RKO (cell line): Measurements from ENCODE around the gene LAMB2.

Source experiments
- DNase-seq: peaks from one replicate; pipeline ENCODE4 v3.0.0-alpha.2; 2016; ENCODE audit warnings: low spot score

Gene LAMB2

GRCh38 chr3:49132437-49133225, at the start of gene LAMB2:
LAMB2 (minus strand) TSS chr3:49133050; CDS start chr3:49132867, 183 bp downstream.
- DNase-seq: peak; percentile 76

GRCh38 chr3:49181351-49181750, 48.5 kb upstream of the LAMB2 start:
- no peak for DNase-seq

- DNase-seq: no peak
Observed at GRCh38 chr3:49180116-49180515, 47.3 kb upstream of the LAMB2 start.

GRCh38 chr3:49177073-49177472, 44.2 kb upstream of the LAMB2 start:
- no peak for DNase-seq

DNA sequence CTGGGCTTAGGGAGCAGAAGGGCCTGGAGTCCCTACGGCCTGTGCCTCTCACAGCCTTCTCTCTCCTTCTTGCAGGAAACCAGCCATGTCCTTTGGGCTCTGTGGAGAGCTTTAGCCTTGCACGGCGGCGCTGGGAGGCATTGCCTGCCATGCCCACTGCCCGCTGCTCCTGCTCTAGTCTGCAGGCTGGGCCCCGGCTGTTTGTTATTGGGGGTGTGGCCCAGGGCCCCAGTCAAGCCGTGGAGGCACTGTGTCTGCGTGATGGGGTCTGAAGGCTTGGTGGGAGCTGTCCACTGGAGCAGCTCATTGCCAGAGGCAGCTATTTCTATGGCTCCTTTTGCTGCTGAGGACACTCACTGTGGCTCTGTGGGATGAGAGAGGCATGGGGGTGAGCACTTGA, 42.7 kb upstream of the LAMB2 start:
- DNase-seq: no peak

DNA sequence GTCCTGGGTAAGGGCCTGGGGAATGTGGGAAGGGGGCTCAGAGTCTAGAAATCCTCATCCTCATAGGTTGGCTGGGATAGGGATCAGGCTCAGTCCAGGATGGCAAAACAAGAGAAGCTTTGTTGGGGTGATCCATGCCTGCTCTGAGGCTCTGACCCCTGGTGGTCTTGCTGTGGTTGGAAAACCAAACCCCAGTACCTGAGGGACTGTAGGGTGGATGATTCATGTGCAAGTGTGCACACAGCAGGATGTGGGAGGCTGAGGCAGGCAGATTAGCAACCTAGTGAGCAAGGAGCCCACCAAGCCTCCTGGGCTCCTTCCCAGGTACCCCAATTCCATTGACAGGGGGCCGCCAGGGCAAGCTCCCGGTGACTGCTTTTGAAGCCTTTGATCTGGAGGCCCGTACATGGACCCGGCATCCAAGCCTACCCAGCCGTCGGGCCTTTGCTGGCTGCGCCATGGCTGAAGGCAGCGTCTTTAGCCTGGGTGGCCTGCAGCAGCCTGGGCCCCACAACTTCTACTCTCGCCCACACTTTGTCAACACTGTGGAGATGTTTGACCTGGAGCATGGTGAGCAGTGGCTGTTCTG, 41.6 kb upstream of the LAMB2 start:
- DNase-seq: no peak

DNA sequence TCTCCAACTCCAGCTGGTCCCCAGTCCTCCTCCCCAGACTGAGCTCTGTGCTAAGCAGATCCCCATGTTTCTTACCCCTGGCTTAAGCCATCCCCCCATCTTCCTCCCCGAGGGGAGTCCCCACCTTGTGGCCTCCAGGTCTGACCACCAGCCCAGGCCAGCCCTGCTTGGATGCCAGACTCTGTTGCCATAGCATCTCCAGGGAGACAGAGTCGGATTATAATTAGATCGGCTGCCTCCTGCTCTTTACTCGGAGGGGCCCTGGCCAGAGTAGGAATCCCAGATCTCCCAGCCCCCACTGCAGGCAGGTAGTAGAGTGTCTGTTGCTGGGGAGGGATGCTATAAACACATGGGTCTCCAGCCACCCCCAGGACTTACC, 40.9 kb upstream of the LAMB2 start:
- DNase-seq: no peak

DNA sequence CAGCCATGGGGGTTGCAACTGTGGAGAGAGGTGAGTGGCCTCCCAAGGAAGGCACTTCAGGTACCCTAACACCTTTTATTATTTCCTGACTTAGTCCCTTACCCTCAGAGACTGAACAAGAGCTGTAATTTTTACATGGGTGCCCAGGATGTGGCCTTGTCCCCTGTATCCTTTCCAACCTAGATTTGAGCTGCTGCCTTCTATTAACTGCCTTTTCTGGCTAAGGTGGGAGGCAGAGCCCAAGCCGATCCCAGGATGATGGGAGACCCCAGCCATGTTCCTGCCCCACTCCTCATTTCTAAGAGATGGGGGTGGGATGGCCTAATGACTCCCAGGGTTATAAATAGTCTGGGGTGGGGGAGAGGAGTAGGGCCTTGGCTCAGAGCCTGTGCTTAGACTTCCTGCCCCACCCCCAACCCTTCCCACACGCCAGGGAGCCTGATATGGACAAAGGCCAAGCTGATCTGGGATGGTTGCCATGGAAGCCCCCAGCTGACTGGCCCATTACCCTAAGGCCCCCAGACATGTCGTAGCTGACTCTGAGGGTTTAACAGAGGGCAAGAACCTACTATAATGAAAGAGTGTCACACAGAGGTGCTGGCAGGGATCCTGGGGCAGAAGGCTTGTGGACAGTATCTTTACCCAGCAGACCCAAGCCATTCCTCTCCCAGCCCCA, 40.4 kb upstream of the LAMB2 start:
- no peak for DNase-seq

DNA sequence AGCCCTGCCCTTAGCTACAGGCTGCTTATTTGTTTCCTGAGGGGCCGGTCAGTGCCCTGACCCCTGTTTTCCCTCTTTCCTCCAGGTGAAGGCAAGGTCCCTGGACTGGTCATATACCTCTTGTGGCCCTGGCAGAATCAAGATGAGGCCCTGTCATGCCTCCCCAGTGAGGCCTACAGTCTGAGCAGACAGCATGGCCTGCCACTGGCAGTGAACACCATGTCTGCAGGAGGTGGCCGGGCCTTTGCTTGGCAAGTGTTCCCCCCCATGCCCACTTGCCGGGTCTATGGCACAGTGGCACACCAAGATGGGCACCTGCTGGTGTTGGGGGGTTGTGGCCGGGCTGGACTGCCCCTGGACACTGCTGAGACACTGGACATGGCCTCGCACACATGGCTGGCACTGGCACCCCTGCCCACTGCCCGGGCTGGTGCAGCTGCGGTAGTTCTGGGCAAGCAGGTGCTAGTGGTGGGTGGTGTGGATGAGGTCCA, 39.7 kb upstream of the LAMB2 start:
- no peak for DNase-seq

DNA sequence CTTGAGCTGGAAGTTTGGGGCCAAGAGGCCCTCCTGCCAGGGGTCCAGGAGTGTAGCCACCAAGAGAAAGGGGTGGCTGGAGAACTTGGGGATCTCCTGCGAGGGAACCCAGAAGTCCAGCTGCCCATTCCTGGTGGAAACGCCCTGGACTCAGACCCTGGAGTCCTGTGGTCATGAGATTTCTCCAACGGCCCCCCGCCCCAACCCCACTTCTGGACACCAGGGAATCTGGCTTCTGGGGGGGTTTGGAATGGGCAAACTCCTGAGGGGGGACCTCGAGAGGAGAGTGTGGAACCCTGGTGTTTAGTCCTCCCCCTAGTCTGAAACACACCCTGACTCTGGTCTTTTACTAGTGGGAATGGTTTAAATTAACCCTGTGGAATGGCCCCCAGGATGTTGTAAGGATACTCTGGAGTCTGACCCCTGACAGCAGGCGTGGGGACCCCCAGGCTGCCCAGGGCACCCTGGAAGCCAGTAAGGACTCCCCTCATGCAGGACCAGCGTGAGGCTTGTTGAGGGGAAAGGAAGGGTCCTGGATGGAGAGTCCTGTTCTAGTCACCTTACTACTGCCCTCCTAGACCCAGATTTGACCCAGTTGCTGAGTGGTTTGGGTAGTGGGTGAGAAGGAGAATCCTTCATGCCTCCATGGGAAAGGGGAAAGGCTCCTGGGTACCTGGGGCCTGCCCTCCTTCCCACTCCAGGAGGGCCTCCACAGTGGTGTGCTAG, 39.1 kb upstream of the LAMB2 start:
- no peak for DNase-seq

DNA sequence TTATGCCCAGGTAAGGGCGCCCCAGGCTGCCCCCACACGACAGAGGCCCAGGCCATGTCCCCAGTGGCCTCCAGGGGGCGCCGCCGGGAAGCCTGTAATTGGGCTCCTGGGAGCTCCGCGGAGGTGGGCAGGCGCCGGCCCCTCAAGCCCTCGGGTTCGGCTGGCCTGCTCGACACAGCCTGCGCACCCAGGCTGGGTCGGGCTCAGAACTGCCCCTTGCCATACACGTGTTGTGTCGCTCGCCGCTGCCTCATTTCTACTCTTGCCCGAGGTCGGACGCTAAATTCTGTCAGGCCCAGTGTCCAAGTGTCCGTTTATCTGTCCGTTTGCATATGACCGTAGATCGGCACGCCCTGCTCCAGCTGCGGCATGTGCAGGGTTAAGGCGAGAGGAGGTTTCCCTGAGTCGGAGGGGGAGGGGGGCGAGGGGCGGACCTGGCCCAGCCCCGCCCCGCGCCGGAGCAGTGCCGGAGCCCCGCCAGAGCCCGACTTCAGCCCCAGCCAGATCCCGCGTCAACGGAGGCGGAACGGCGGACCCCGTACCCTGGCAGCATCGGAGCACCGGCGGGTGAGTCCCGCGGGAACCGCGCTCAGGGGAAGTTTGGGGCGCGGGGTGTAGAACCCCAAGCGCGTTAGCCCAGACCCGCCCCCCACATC, 38.4 kb upstream of the LAMB2 start, which contains the start of gene KLHDC8B:
Gene KLHDC8B, plus strand, starts transcription at position 480 of the 656 bp plus-strand sequence. CDS start 1,172 bp downstream, outside the sequence.
- peak; percentile 73 for DNase-seq

DNA sequence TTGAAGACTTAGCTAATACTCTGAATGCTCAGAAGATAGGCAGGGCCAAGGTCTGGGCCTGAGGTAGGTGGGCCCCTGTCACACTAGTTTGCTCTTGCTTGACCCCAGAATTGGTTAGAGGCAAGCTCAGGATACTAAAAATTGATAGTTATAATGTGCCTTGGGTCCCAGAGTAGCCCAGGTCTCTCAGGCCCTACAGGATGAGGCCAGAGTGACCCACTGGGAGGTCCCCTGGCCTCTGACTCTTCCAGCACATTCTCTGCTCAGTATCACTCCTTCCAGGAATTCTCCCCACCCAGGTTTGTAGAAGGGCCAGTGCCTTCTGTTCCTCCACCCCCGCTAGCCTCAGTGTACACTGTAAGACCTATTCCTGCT, 37.9 kb upstream of the LAMB2 start:
- DNase-seq: no peak

GRCh38 chr3:49166752-49167556, 34.1 kb upstream of the LAMB2 start:
- no peak for DNase-seq

GRCh38 chr3:49165771-49166751, 33.2 kb upstream of the LAMB2 start, which contains the start of gene CCDC71:
CCDC71 (minus strand) TSS chr3:49166331; CDS start chr3:49164208, 2,123 bp downstream.
- peak; percentile 78 for DNase-seq

GRCh38 chr3:49164983-49165720, 32.3 kb upstream of the LAMB2 start:
- no peak for DNase-seq

- DNase-seq: no peak
Observed at GRCh38 chr3:49163609-49164008, 30.8 kb upstream of the LAMB2 start.

- no peak for DNase-seq
Observed at GRCh38 chr3:49162751-49163419, 30.0 kb upstream of the LAMB2 start.

DNA sequence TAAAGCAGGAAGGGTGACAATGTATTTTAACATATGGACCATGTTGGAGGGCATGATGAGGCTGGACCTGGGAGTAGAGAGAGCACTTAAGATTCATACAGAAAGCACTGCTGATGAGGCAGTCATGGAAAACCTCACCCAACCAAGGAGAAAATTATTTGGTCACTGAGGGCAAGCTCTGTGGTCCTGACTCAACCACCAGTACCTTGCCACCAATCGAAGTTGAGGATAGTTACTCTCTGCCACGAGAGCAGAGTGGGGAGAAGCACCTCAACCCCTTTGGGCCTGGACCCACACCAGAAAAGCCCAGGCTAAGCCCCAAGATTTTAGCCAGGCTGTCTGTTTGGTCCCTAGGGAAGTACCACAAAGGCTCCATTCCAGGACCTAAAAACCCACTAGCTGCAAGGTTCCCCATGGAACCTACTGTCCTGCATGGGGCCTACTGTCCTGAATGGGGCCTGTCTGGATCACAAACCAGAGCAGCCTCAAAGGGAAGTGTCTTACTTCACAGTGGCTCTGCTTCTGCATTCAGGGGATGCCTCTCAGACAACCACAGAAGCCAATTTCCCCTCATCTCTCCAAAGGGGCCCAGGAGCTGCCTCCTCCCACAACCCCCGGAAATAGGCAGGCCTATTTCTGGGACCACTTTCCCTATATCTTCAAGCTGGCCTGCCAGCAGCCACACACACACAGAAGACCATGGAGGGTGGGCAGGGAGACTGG, 29.1 kb upstream of the LAMB2 start:
- DNase-seq: no peak
